Activated T-cell treated with anti-CD3 and anti-CD28 coated beads, Interleukin-2, amount 50 U/mL, for 24 hours (primary cell): Measurements from ENCODE around the gene HELZ2.

Source experiments
- DNase-seq: peaks from one replicate; pipeline ENCODE4 v3.0.0-alpha.2; 2020
- H3K27ac Mint-ChIP-seq: 2 replicates; pipeline ENCODE4 v1.8.0; 2020; ENCODE audit warnings: mild to moderate bottlenecking, mixed read lengths
- H3K27me3 Mint-ChIP-seq: 2 replicates; pipeline ENCODE4 v1.8.0; 2020; ENCODE audit warnings: mixed read lengths
- H3K36me3 Mint-ChIP-seq: 2 replicates; pipeline ENCODE4 v1.8.0; 2020; ENCODE audit warnings: low read depth, mixed read lengths
- H3K4me1 Mint-ChIP-seq: 2 replicates; pipeline ENCODE4 v1.8.0; 2020; ENCODE audit warnings: low read depth, mixed read lengths
- H3K4me3 Mint-ChIP-seq: 2 replicates; pipeline ENCODE4 v1.8.0; 2020; ENCODE audit warnings: mild to moderate bottlenecking, moderate library complexity, mixed read lengths
- H3K9me3 Mint-ChIP-seq: 2 replicates; pipeline ENCODE4 v1.8.0; 2020; ENCODE audit warnings: mixed read lengths

Gene HELZ2

GRCh38 chr20:63557481-63557891 lies 16.6 kb downstream of the HELZ2 start:
- H3K27ac Mint-ChIP-seq = no peak overlapping the region
- H3K4me3 Mint-ChIP-seq = no peak overlapping the region
- H3K4me1 Mint-ChIP-seq = peaks cover 12% of the 10 kb centered on the region
- no peaks in the 10 kb centered on the region for H3K9me3 Mint-ChIP-seq
- peaks cover 14% of the 10 kb centered on the region for H3K36me3 Mint-ChIP-seq
- no peaks in the 10 kb centered on the region for H3K27me3 Mint-ChIP-seq
- DNase-seq = no peak

GRCh38 chr20:63556873-63557478 lies 17.1 kb downstream of the HELZ2 start:
- no peak overlapping the region for H3K4me3 Mint-ChIP-seq
- H3K36me3 Mint-ChIP-seq = peaks cover 14% of the 10 kb centered on the region
- no peak for DNase-seq
- H3K9me3 Mint-ChIP-seq = no peaks in the 10 kb centered on the region
- H3K27ac Mint-ChIP-seq = no peak overlapping the region
- no peaks in the 10 kb centered on the region for H3K27me3 Mint-ChIP-seq
- H3K4me1 Mint-ChIP-seq = peaks cover 15% of the 10 kb centered on the region

- no peak for DNase-seq
- Mint-ChIP-seq H3K27me3 (no peaks in the 10 kb centered on the region), H3K36me3 (peaks cover 11% of the 10 kb centered on the region), H3K4me3 (no peak overlapping the region), H3K9me3 (no peaks in the 10 kb centered on the region), H3K27ac (no peak overlapping the region), H3K4me1 (peaks cover 15% of the 10 kb centered on the region)
Observed at GRCh38 chr20:63555661-63556381, 18.2 kb downstream of the HELZ2 start.

GRCh38 chr20:63554361-63555278 lies 19.4 kb downstream of the HELZ2 start:
- H3K4me3 Mint-ChIP-seq = peak overlapping the region; percentile 49
- H3K9me3 Mint-ChIP-seq = no peaks in the 10 kb centered on the region
- peak; percentile 44 for DNase-seq
- peaks cover under 1% of the 10 kb centered on the region for H3K27me3 Mint-ChIP-seq
- H3K27ac Mint-ChIP-seq = no peak overlapping the region
- peaks cover 5% of the 10 kb centered on the region for H3K36me3 Mint-ChIP-seq
- peaks cover 12% of the 10 kb centered on the region for H3K4me1 Mint-ChIP-seq

GRCh38 chr20:63553933-63554290 lies 20.1 kb downstream of the HELZ2 start, which contains the start of gene FNDC11:
TSS of gene FNDC11 (plus strand) at chr20:63554159. CDS start at chr20:63555664, 1,505 bp downstream.
- Mint-ChIP-seq H3K4me1 (peaks cover 12% of the 10 kb centered on the region), H3K27ac (peak within 1 kb of the TSS; percentile 19), H3K9me3 (no peaks in the 10 kb centered on the region), H3K36me3 (peaks cover 3% of the 10 kb centered on the region), H3K4me3 (peak within 1 kb of the TSS; percentile 49), H3K27me3 (peaks cover 5% of the 10 kb centered on the region)
- DNase-seq = no peak

GRCh38 chr20:63553251-63553932 lies 20.6 kb downstream of the HELZ2 start:
- Mint-ChIP-seq H3K9me3 (no peaks in the 10 kb centered on the region), H3K4me1 (peaks cover 12% of the 10 kb centered on the region), H3K36me3 (no peaks in the 10 kb centered on the region), H3K27me3 (peaks cover 5% of the 10 kb centered on the region), H3K4me3 (peak overlapping the region; percentile 49), H3K27ac (peak overlapping the region; percentile 19)
- peak; percentile 93 for DNase-seq

GRCh38 chr20:63552481-63553249 lies 21.4 kb downstream of the HELZ2 start:
- peaks cover 5% of the 10 kb centered on the region for H3K27me3 Mint-ChIP-seq
- no peaks in the 10 kb centered on the region for H3K9me3 Mint-ChIP-seq
- peak overlapping the region; percentile 19 for H3K27ac Mint-ChIP-seq
- peak overlapping the region; percentile 49 for H3K4me3 Mint-ChIP-seq
- DNase-seq = no peak
- H3K4me1 Mint-ChIP-seq = peaks cover 12% of the 10 kb centered on the region
- no peaks in the 10 kb centered on the region for H3K36me3 Mint-ChIP-seq

- Mint-ChIP-seq H3K4me1 (peaks cover 12% of the 10 kb centered on the region), H3K9me3 (no peaks in the 10 kb centered on the region), H3K36me3 (no peaks in the 10 kb centered on the region), H3K27me3 (peaks cover 5% of the 10 kb centered on the region), H3K4me3 (no peak overlapping the region), H3K27ac (no peak overlapping the region)
- DNase-seq = no peak
Observed at GRCh38 chr20:63551068-63551467, 23.0 kb downstream of the HELZ2 start.

- H3K4me1 Mint-ChIP-seq = peaks cover 12% of the 10 kb centered on the region
- H3K27ac Mint-ChIP-seq = no peak overlapping the region
- no peaks in the 10 kb centered on the region for H3K9me3 Mint-ChIP-seq
- no peak for DNase-seq
- peaks cover 5% of the 10 kb centered on the region for H3K27me3 Mint-ChIP-seq
- H3K4me3 Mint-ChIP-seq = no peak overlapping the region
- no peaks in the 10 kb centered on the region for H3K36me3 Mint-ChIP-seq
Observed at GRCh38 chr20:63549679-63550282, 24.3 kb downstream of the HELZ2 start.

- Mint-ChIP-seq H3K27ac (no peak overlapping the region), H3K4me1 (peaks cover 11% of the 10 kb centered on the region), H3K9me3 (no peaks in the 10 kb centered on the region), H3K4me3 (no peak overlapping the region), H3K36me3 (no peaks in the 10 kb centered on the region), H3K27me3 (peaks cover 5% of the 10 kb centered on the region)
- no peak for DNase-seq
Observed at GRCh38 chr20:63549019-63549418, 25.0 kb downstream of the HELZ2 start.

GRCh38 chr20:63548542-63548941 lies 25.5 kb downstream of the HELZ2 start:
- H3K36me3 Mint-ChIP-seq = no peaks in the 10 kb centered on the region
- peaks cover 5% of the 10 kb centered on the region for H3K27me3 Mint-ChIP-seq
- no peaks in the 10 kb centered on the region for H3K9me3 Mint-ChIP-seq
- H3K4me1 Mint-ChIP-seq = peaks cover 11% of the 10 kb centered on the region
- H3K4me3 Mint-ChIP-seq = no peak overlapping the region
- H3K27ac Mint-ChIP-seq = no peak overlapping the region
- DNase-seq = no peak

- Mint-ChIP-seq H3K27me3 (peaks cover 5% of the 10 kb centered on the region), H3K4me1 (peaks cover 8% of the 10 kb centered on the region), H3K27ac (no peak within 1 kb of the TSS), H3K36me3 (no peaks in the 10 kb centered on the region), H3K9me3 (no peaks in the 10 kb centered on the region), H3K4me3 (no peak within 1 kb of the TSS)
- DNase-seq = no peak
Observed at GRCh38 chr20:63547725-63548480, 26.1 kb downstream of the HELZ2 start, which contains the start of gene SRMS. TSS of gene SRMS (minus strand) at chr20:63547749. CDS start at chr20:63547463, 286 bp downstream.
